Common myeloid progenitor, CD34-positive (primary cell): ENCODE measurements around the gene ADD3.

Experiments used
- CTCF ChIA-PET: fragments of 350-600 bp; sonication (Branson Sonifier 250); formaldehyde crosslinking; loops from one replicate; lab custom pipeline; 2021; ENCODE audit warnings: antibody characterized with exemption; lab: Charles Lee
- POLR2A ChIA-PET: fragments of 350-600 bp; sonication (Branson Sonifier 250); formaldehyde crosslinking; loops from one replicate; lab custom pipeline; 2021; ENCODE audit warnings: antibody characterized with exemption; lab: Charles Lee
- DNase-seq, 3 donors: peaks; one replicate each; pipeline versions ENCODE4 v3.0.0 to v3.0.0-alpha.2; 2013
- H3K27ac ChIP-seq, 2 experiments: 1 replicate in 1 of 2; 2 replicates in 1 of 2; pipeline ENCODE4 v1.7.0; 2013; ENCODE audit warnings: inconsistent platforms in 2 of 2, low read length in 2 of 2, mild to moderate bottlenecking in 2 of 2, low read depth in 1 of 2, moderate library complexity in 1 of 2; ENCODE audit not compliant: severe bottlenecking in 2 of 2, insufficient read depth in 1 of 2, poor library complexity in 1 of 2
- H3K27me3 ChIP-seq, 5 experiments: replicated peaks in 2 of 5; 1 replicate in 3 of 5; 2 replicates in 2 of 5; pipeline versions ENCODE4 v1.6.1 to v1.7.0; 2013; ENCODE audit warnings: low read length in 4 of 5, mild to moderate bottlenecking in 2 of 5, moderate library complexity in 2 of 5, inconsistent platforms in 1 of 5; ENCODE audit not compliant: insufficient read depth in 5 of 5, control insufficient read depth in 4 of 5
- H3K36me3 ChIP-seq, 4 experiments: 1 replicate in 2 of 4; 2 replicates in 2 of 4; pipeline versions ENCODE4 v1.6.1 to v1.7.0; 2013; ENCODE audit warnings: low read length in 3 of 4, control low read depth in 1 of 4, mild to moderate bottlenecking in 1 of 4; ENCODE audit not compliant: control insufficient read depth in 4 of 4, insufficient read depth in 4 of 4
- H3K4me1 ChIP-seq, 4 experiments: 1 replicate in 3 of 4; 2 replicates in 1 of 4; pipeline versions ENCODE4 v1.6.1 to v1.7.1; 2013; ENCODE audit warnings: low read length in 3 of 4, mild to moderate bottlenecking in 3 of 4, control low read depth in 1 of 4, inconsistent platforms in 1 of 4, moderate library complexity in 1 of 4; ENCODE audit not compliant: control insufficient read depth in 4 of 4, insufficient read depth in 4 of 4; ENCODE audit errors: control extremely low read depth in 1 of 4
- H3K4me3 ChIP-seq, 7 experiments: 1 replicate in 4 of 7; 2 replicates in 3 of 7; pipeline versions ENCODE4 v1.5.1 to v1.7.0; 2013; ENCODE audit warnings: mild to moderate bottlenecking in 7 of 7, low read length in 6 of 7, moderate library complexity in 6 of 7, inconsistent platforms in 2 of 7, low read depth in 2 of 7, control low read depth in 1 of 7; ENCODE audit not compliant: insufficient read depth in 4 of 7, control insufficient read depth in 1 of 7; ENCODE audit errors: extremely low read depth in 1 of 7
- H3K9me3 ChIP-seq, 5 experiments: 1 replicate in 4 of 5; 2 replicates in 1 of 5; pipeline versions ENCODE4 v1.6.1 to v1.7.1; 2013; ENCODE audit warnings: low read length in 4 of 5, mild to moderate bottlenecking in 2 of 5, inconsistent platforms in 1 of 5, low read depth in 1 of 5, moderate library complexity in 1 of 5; ENCODE audit not compliant: control insufficient read depth in 4 of 5, insufficient read depth in 2 of 5; ENCODE audit errors: control extremely low read depth in 1 of 5
- WGBS: methylation state at CpG from one replicate; pipeline ENCODE4 v1.1.5; 2013; ENCODE audit not compliant: insufficient coverage; 5-methylcytosine and 5-hydroxymethylcytosine counted together

ADD3 gene

GRCh38 chr10:110184398-110184797 is 176.6 kb downstream of the ADD3 start:
- peaks cover 0 to 7% (median 0%) of the 10 kb centered on the region in 4 experiments for H3K4me1 ChIP-seq
- H3K36me3 ChIP-seq: no peaks in the 10 kb centered on the region
- H3K27ac ChIP-seq: no peak overlapping the region
- CTCF ChIA-PET: interaction anchor here (1.0 to 1.4 kb wide), 2 partner anchors 19 to 91 kb away, joined by 3 to 4 read pairs; no protein-coding TSS in a partner anchor
- 37% methylated on average over 3 of the region's 6 CpGs for WGBS
- POLR2A ChIA-PET: no interaction called here
- no peaks in the 10 kb centered on the region for H3K9me3 ChIP-seq
- peaks cover 0 to 5% (median 2%) of the 10 kb centered on the region in 5 experiments for H3K27me3 ChIP-seq
- no peak overlapping the region for H3K4me3 ChIP-seq
- peak in 2 of 3 donors; percentile 69 to 70 for DNase-seq
